A549 (cell line): ENCODE measurements around the gene GOLGA6C.

Experiments
- BCL3 ChIP-seq: fragments of >200 bp; sonication (Bioruptor Twin); formaldehyde crosslinking; IDR thresholded peaks from 3 replicates; pipeline ENCODE4 v1.6.1; 2016
- CEBPB ChIP-seq, 2 experiments: fragments of >200 bp in 1 of 2; sonication (Bioruptor Twin) in 1 of 2; formaldehyde crosslinking in 1 of 2; IDR thresholded peaks; 2 replicates each; pipeline ENCODE4 v1.6.1; 2012 to 2016
- CHD4 ChIP-seq: fragments of 200-600 bp; sonication (generic); IDR thresholded peaks from 2 replicates; pipeline ENCODE4 v1.6.1; 2016; ENCODE audit warnings: antibody characterized with exemption, mild to moderate bottlenecking, borderline replicate concordance
- CTCF ChIP-seq: fragments of >200 bp; sonication (Bioruptor Twin); formaldehyde crosslinking; IDR thresholded peaks from 3 replicates; pipeline ENCODE4 v1.5.1; 2016
- ELK1 ChIP-seq: fragments of 150-350 bp; IDR thresholded peaks from 2 replicates; pipeline ENCODE4 v1.6.1; 2014; ENCODE audit warnings: low read depth, mild to moderate bottlenecking, low read length
- EP300 ChIP-seq, 2 experiments: fragments of >200 bp; sonication (Bioruptor Twin); formaldehyde crosslinking; IDR thresholded peaks; 2 replicates in 1 of 2; 3 replicates in 1 of 2; pipeline ENCODE4 v1.6.1; 2016 to 2017
- JUNB ChIP-seq: fragments of >200 bp; sonication (Bioruptor Twin); formaldehyde crosslinking; IDR thresholded peaks from 2 replicates; pipeline ENCODE4 v1.6.1; 2016
- MAZ ChIP-seq: fragments of 150-350 bp; IDR thresholded peaks from 2 replicates; pipeline ENCODE4 v1.6.1; 2014; ENCODE audit warnings: antibody characterized with exemption, low read depth, low read length, borderline replicate concordance
- PHF8 ChIP-seq: fragments of 200-600 bp; sonication (generic); IDR thresholded peaks from 2 replicates; pipeline ENCODE4 v1.6.1; 2016; ENCODE audit warnings: low read depth, mild to moderate bottlenecking, antibody characterized with exemption, moderate library complexity, borderline replicate concordance
- POLR2A ChIP-seq: IDR thresholded peaks from 2 replicates; pipeline ENCODE4 v1.6.1; 2012; ENCODE audit warnings: mild to moderate bottlenecking, low read length

- TF ChIP-seq ELK1 (no peak), JUNB (no peak), POLR2A (no peak), CEBPB (IDR thresholded peaks at IDR 0.05) (no peak), CHD4 (no peak), EP300 (IDR thresholded peaks at IDR 0.05) (no peak), PHF8 (no peak), CTCF (no peak), MAZ (no peak), BCL3 (no peak)
These were observed 32.0 kb upstream of the GOLGA6C start for GRCh38 chr15:75225951-75226732.
